ENCODE data around the gene FAM234B.

The FAM234B gene

GRCh38 chr12:13062669-13063068 lies 18.5 kb downstream of the FAM234B start:
- Histone ChIP-seq H3K9me3 (ENCODE audit: control insufficient read depth, insufficient read depth, low read depth, low read length) (no peaks in the 10 kb centered on the region), H3K27ac (ENCODE audit: low read depth, low read length) (no peak overlapping the region), H3K27me3 (ENCODE audit: control insufficient read depth, insufficient read depth, low read length) (no peaks in the 10 kb centered on the region), H3K9ac (ENCODE audit: low read length) (no peak overlapping the region), H3K36me3 (ENCODE audit: control insufficient read depth, insufficient read depth, low read length) (peaks cover 57% of the 10 kb centered on the region), H3K4me3 (ENCODE audit: low read depth, low read length) (no peak overlapping the region), H3K4me1 (ENCODE audit: control insufficient read depth, insufficient read depth, low read length) (peaks cover 3% of the 10 kb centered on the region; the same call in 1 of the 2 replicates)

- peaks cover 3% of the 10 kb centered on the region; the same call in 1 of the 2 replicates for H3K4me1 ChIP-seq (ENCODE audit: control insufficient read depth, insufficient read depth, low read length)
- peaks cover 58% of the 10 kb centered on the region for H3K36me3 ChIP-seq (ENCODE audit: control insufficient read depth, insufficient read depth, low read length)
- no peak overlapping the region for H3K9ac ChIP-seq (ENCODE audit: low read length)
- no peak overlapping the region for H3K4me3 ChIP-seq (ENCODE audit: low read depth, low read length)
- no peak overlapping the region for H3K27ac ChIP-seq (ENCODE audit: low read depth, low read length)
- H3K9me3 ChIP-seq (ENCODE audit: control insufficient read depth, insufficient read depth, low read depth, low read length) = no peaks in the 10 kb centered on the region
- no peaks in the 10 kb centered on the region for H3K27me3 ChIP-seq (ENCODE audit: control insufficient read depth, insufficient read depth, low read length)
These were observed 21.8 kb downstream of the FAM234B start for GRCh38 chr12:13066014-13066413.

- no peaks in the 10 kb centered on the region for H3K9me3 ChIP-seq (ENCODE audit: control insufficient read depth, insufficient read depth, low read depth, low read length)
- H3K9ac ChIP-seq (ENCODE audit: low read length) = no peak overlapping the region
- peaks cover 4% of the 10 kb centered on the region for H3K4me1 ChIP-seq (ENCODE audit: control insufficient read depth, insufficient read depth, low read length)
- H3K36me3 ChIP-seq (ENCODE audit: control insufficient read depth, insufficient read depth, low read length) = peaks cover 57% of the 10 kb centered on the region
- no peak overlapping the region for H3K4me3 ChIP-seq (ENCODE audit: low read depth, low read length)
- no peaks in the 10 kb centered on the region for H3K27me3 ChIP-seq (ENCODE audit: control insufficient read depth, insufficient read depth, low read length)
- H3K27ac ChIP-seq (ENCODE audit: low read depth, low read length) = no peak overlapping the region
These were observed 22.3 kb downstream of the FAM234B start for GRCh38 chr12:13066459-13066858.

GRCh38 chr12:13067322-13067721 lies 23.1 kb downstream of the FAM234B start:
- no peak overlapping the region for H3K4me3 ChIP-seq (ENCODE audit: low read depth, low read length)
- H3K36me3 ChIP-seq (ENCODE audit: control insufficient read depth, insufficient read depth, low read length) = peaks cover 56% of the 10 kb centered on the region
- H3K4me1 ChIP-seq (ENCODE audit: control insufficient read depth, insufficient read depth, low read length) = peaks cover 8% of the 10 kb centered on the region
- no peaks in the 10 kb centered on the region for H3K9me3 ChIP-seq (ENCODE audit: control insufficient read depth, insufficient read depth, low read depth, low read length)
- no peaks in the 10 kb centered on the region for H3K27me3 ChIP-seq (ENCODE audit: control insufficient read depth, insufficient read depth, low read length)
- no peak overlapping the region for H3K9ac ChIP-seq (ENCODE audit: low read length)
- no peak overlapping the region for H3K27ac ChIP-seq (ENCODE audit: low read depth, low read length)

GRCh38 chr12:13069380-13069779 lies 25.2 kb downstream of the FAM234B start:
- Histone ChIP-seq H3K36me3 (ENCODE audit: control insufficient read depth, insufficient read depth, low read length) (peaks cover 57% of the 10 kb centered on the region), H3K9ac (ENCODE audit: low read length) (no peak overlapping the region), H3K27me3 (ENCODE audit: control insufficient read depth, insufficient read depth, low read length) (no peaks in the 10 kb centered on the region), H3K4me3 (ENCODE audit: low read depth, low read length) (no peak overlapping the region), H3K4me1 (ENCODE audit: control insufficient read depth, insufficient read depth, low read length) (peaks cover 4% of the 10 kb centered on the region; the same call in 1 of the 2 replicates), H3K9me3 (ENCODE audit: control insufficient read depth, insufficient read depth, low read depth, low read length) (no peaks in the 10 kb centered on the region), H3K27ac (ENCODE audit: low read depth, low read length) (no peak overlapping the region)

GRCh38 chr12:13071305-13072280 lies 27.4 kb downstream of the FAM234B start:
- no peaks in the 10 kb centered on the region for H3K9me3 ChIP-seq (ENCODE audit: control insufficient read depth, insufficient read depth, low read depth, low read length)
- H3K36me3 ChIP-seq (ENCODE audit: control insufficient read depth, insufficient read depth, low read length) = peaks cover 66% of the 10 kb centered on the region
- H3K9ac ChIP-seq (ENCODE audit: low read length) = no peak overlapping the region
- H3K27me3 ChIP-seq (ENCODE audit: control insufficient read depth, insufficient read depth, low read length) = no peaks in the 10 kb centered on the region
- H3K4me3 ChIP-seq (ENCODE audit: low read depth, low read length) = no peak overlapping the region
- no peak overlapping the region for H3K27ac ChIP-seq (ENCODE audit: low read depth, low read length)
- peaks cover 4% of the 10 kb centered on the region; the same call in 1 of the 2 replicates for H3K4me1 ChIP-seq (ENCODE audit: control insufficient read depth, insufficient read depth, low read length)

GRCh38 chr12:13073173-13073572 lies 29.0 kb downstream of the FAM234B start:
- H3K27ac ChIP-seq (ENCODE audit: low read depth, low read length) = no peak overlapping the region
- H3K9ac ChIP-seq (ENCODE audit: low read length) = no peak overlapping the region
- no peak overlapping the region for H3K4me3 ChIP-seq (ENCODE audit: low read depth, low read length)
- H3K27me3 ChIP-seq (ENCODE audit: control insufficient read depth, insufficient read depth, low read length) = no peaks in the 10 kb centered on the region
- H3K9me3 ChIP-seq (ENCODE audit: control insufficient read depth, insufficient read depth, low read depth, low read length) = no peaks in the 10 kb centered on the region
- peaks cover 4% of the 10 kb centered on the region; the same call in 1 of the 2 replicates for H3K4me1 ChIP-seq (ENCODE audit: control insufficient read depth, insufficient read depth, low read length)
- H3K36me3 ChIP-seq (ENCODE audit: control insufficient read depth, insufficient read depth, low read length) = peaks cover 52% of the 10 kb centered on the region

- peaks cover 38% of the 10 kb centered on the region for H3K36me3 ChIP-seq (ENCODE audit: control insufficient read depth, insufficient read depth, low read length)
- no peaks in the 10 kb centered on the region for H3K9me3 ChIP-seq (ENCODE audit: control insufficient read depth, insufficient read depth, low read depth, low read length)
- H3K9ac ChIP-seq (ENCODE audit: low read length) = no peak overlapping the region
- H3K4me3 ChIP-seq (ENCODE audit: low read depth, low read length) = no peak overlapping the region
- H3K27ac ChIP-seq (ENCODE audit: low read depth, low read length) = no peak overlapping the region
- H3K27me3 ChIP-seq (ENCODE audit: control insufficient read depth, insufficient read depth, low read length) = no peaks in the 10 kb centered on the region
- H3K4me1 ChIP-seq (ENCODE audit: control insufficient read depth, insufficient read depth, low read length) = peaks cover 4% of the 10 kb centered on the region; the same call in 1 of the 2 replicates
These were observed 30.4 kb downstream of the FAM234B start for GRCh38 chr12:13074396-13075117.

- no peak overlapping the region for H3K9ac ChIP-seq (ENCODE audit: low read length)
- no peak overlapping the region for H3K4me3 ChIP-seq (ENCODE audit: low read depth, low read length)
- no peak overlapping the region for H3K27ac ChIP-seq (ENCODE audit: low read depth, low read length)
- H3K36me3 ChIP-seq (ENCODE audit: control insufficient read depth, insufficient read depth, low read length) = peaks cover 39% of the 10 kb centered on the region
- no peaks in the 10 kb centered on the region for H3K9me3 ChIP-seq (ENCODE audit: control insufficient read depth, insufficient read depth, low read depth, low read length)
- peaks cover 4% of the 10 kb centered on the region; the same call in 1 of the 2 replicates for H3K4me1 ChIP-seq (ENCODE audit: control insufficient read depth, insufficient read depth, low read length)
- H3K27me3 ChIP-seq (ENCODE audit: control insufficient read depth, insufficient read depth, low read length) = no peaks in the 10 kb centered on the region
These were observed 30.9 kb downstream of the FAM234B start for GRCh38 chr12:13075118-13075480.

GRCh38 chr12:13075786-13076570 lies 31.8 kb downstream of the FAM234B start:
- Histone ChIP-seq H3K27ac (ENCODE audit: low read depth, low read length) (no peak overlapping the region), H3K36me3 (ENCODE audit: control insufficient read depth, insufficient read depth, low read length) (peaks cover 40% of the 10 kb centered on the region), H3K4me1 (ENCODE audit: control insufficient read depth, insufficient read depth, low read length) (peaks cover 4% of the 10 kb centered on the region; the same call in 1 of the 2 replicates), H3K9me3 (ENCODE audit: control insufficient read depth, insufficient read depth, low read depth, low read length) (no peaks in the 10 kb centered on the region), H3K27me3 (ENCODE audit: control insufficient read depth, insufficient read depth, low read length) (no peaks in the 10 kb centered on the region), H3K4me3 (ENCODE audit: low read depth, low read length) (no peak overlapping the region), H3K9ac (ENCODE audit: low read length) (no peak overlapping the region)
